SK-N-SH (cell line): ENCODE measurements around the gene WDR5B. TPM values are rescaled to one million over a fixed set of nuclear protein-coding genes. Genes with fewer than 3 reads are reported as not detected.
"Not testable (repeated sequence)": the region's sequence is repeated elsewhere in the genome, so short reads cannot be mapped to it uniquely, and the experiment has no call there.

Experiments
- CTCF ChIA-PET: fragments of 300-600, 350-600 bp; formaldehyde crosslinking; extraction: SDS; loops from one replicate; lab custom pipeline; 2021; lab: Yijun Ruan, JAX
- POLR2A ChIA-PET: fragments of 350-600 bp; sonication (Branson Sonifier 250); formaldehyde crosslinking; extraction: SDS; loops from one replicate; lab custom pipeline; 2020; ENCODE audit warnings: antibody characterized with exemption, inconsistent platforms; lab: Yijun Ruan, JAX
- DNase-seq: peaks from one replicate; pipeline ENCODE4 v3.0.0; 2012
- H2AFZ ChIP-seq: fragments of 200-600 bp; sonication (generic); 2 replicates; pipeline ENCODE4 v1.8.1; 2016; ENCODE audit warnings: antibody characterized with exemption, mild to moderate bottlenecking, low read depth
- H3F3A ChIP-seq: fragments of 200-600 bp; sonication (generic); replicated peaks from 2 replicates; pipeline ENCODE3; 2016; ENCODE audit warnings: antibody characterized with exemption, mild to moderate bottlenecking; ENCODE audit not compliant: insufficient read depth
- H3K27ac ChIP-seq, 2 experiments: fragments of 200-500 bp in 1 of 2; fragments of 200-600 bp in 1 of 2; sonication (Bioruptor generic) in 1 of 2; sonication (generic), shearing (Covaris generic) in 1 of 2; 2 replicates each; pipeline versions ENCODE4 v1.5.1 to v1.6.1; 2014 to 2016; ENCODE audit warnings: low read depth in 2 of 2, inconsistent platforms in 1 of 2, low read length in 1 of 2, mild to moderate bottlenecking in 1 of 2, mixed read lengths in 1 of 2
- H3K27me3 ChIP-seq: fragments of 200-600 bp; sonication (generic), shearing (Covaris generic); 2 replicates; pipeline ENCODE4 v1.6.1; 2016; ENCODE audit warnings: mixed run types; ENCODE audit not compliant: insufficient read depth
- H3K36me3 ChIP-seq, 2 experiments: fragments of 200-500 bp in 1 of 2; fragments of 200-600 bp in 1 of 2; sonication (Bioruptor generic) in 1 of 2; sonication (generic) in 1 of 2; replicated peaks in 1 of 2; 2 replicates each; pipeline versions ENCODE3 to v1.5.1; 2014 to 2016; ENCODE audit warnings: low read length in 1 of 2, mild to moderate bottlenecking in 1 of 2; ENCODE audit not compliant: insufficient read depth in 2 of 2, control insufficient read depth in 1 of 2
- H3K4me1 ChIP-seq, 2 experiments: fragments of 200-500 bp in 1 of 2; fragments of 200-600 bp in 1 of 2; sonication (Bioruptor generic) in 1 of 2; sonication (generic), shearing (Covaris generic) in 1 of 2; 2 replicates each; pipeline versions ENCODE4 v1.5.1 to v1.6.1; 2014 to 2016; ENCODE audit warnings: low read depth in 1 of 2, low read length in 1 of 2, mixed run types in 1 of 2; ENCODE audit not compliant: insufficient read depth in 2 of 2, control insufficient read depth in 1 of 2
- H3K4me2 ChIP-seq: fragments of 200-600 bp; sonication (generic), shearing (Covaris generic); 2 replicates; pipeline ENCODE4 v1.6.1; 2017; ENCODE audit warnings: mixed run types
- H3K4me3 ChIP-seq, 2 experiments: fragments of 200-500 bp in 1 of 2; fragments of 200-600 bp in 1 of 2; sonication (Bioruptor generic) in 1 of 2; sonication (generic), shearing (Covaris generic) in 1 of 2; 2 replicates each; pipeline versions ENCODE4 v1.5.1 to v1.8.1; 2014 to 2016; ENCODE audit warnings: low read depth in 2 of 2, inconsistent platforms in 1 of 2, low read length in 1 of 2, mild to moderate bottlenecking in 1 of 2, mixed read lengths in 1 of 2, moderate library complexity in 1 of 2
- H3K79me2 ChIP-seq: fragments of 200-600 bp; sonication (generic); 2 replicates; pipeline ENCODE4 v1.8.1; 2017; ENCODE audit warnings: mild to moderate bottlenecking; ENCODE audit not compliant: insufficient read depth
- H3K9ac ChIP-seq: fragments of 200-600 bp; sonication (generic); 2 replicates; pipeline ENCODE4 v1.6.1; 2017; ENCODE audit warnings: mixed run types
- H3K9me2 ChIP-seq: fragments of 200-600 bp; sonication (generic); 2 replicates; pipeline ENCODE4 v1.6.1; 2017; ENCODE audit warnings: mixed run types
- H3K9me3 ChIP-seq: fragments of 200-600 bp; sonication (generic); 2 replicates; pipeline ENCODE4 v1.6.1; 2017; ENCODE audit warnings: mixed run types, mild to moderate bottlenecking, moderate library complexity
- H4K20me1 ChIP-seq: fragments of 200-600 bp; sonication (generic); 2 replicates; pipeline ENCODE4 v1.6.1; 2017; ENCODE audit warnings: mild to moderate bottlenecking, mixed run types; ENCODE audit not compliant: insufficient read depth
- CHD2 ChIP-seq: fragments of 150-350 bp; IDR thresholded peaks from 2 replicates; pipeline ENCODE4 v1.6.1; 2018; ENCODE audit warnings: low read length; ENCODE audit not compliant: partially characterized antibody
- FOXJ3 ChIP-seq: sonication (generic); formaldehyde crosslinking; IDR thresholded peaks from 2 replicates; pipeline ENCODE4 v1.5.1; 2020; ENCODE audit warnings: mild to moderate bottlenecking, missing genetic modification reagents
- FOXM1 ChIP-seq: IDR thresholded peaks from 2 replicates; pipeline ENCODE4 v1.4.0; 2012; ENCODE audit warnings: low read depth, mild to moderate bottlenecking
- GABPA ChIP-seq: IDR thresholded peaks from 2 replicates; pipeline ENCODE4 v1.4.0; 2012; ENCODE audit warnings: low read depth, mild to moderate bottlenecking
- IRF3 ChIP-seq: fragments of 150-350 bp; IDR thresholded peaks from 2 replicates; pipeline ENCODE4 v1.6.1; 2016; ENCODE audit warnings: mild to moderate bottlenecking, low read depth, low read length
- JUND ChIP-seq: IDR thresholded peaks from 2 replicates; pipeline ENCODE4 v1.4.0; 2012
- MEF2A ChIP-seq: IDR thresholded peaks from 2 replicates; pipeline ENCODE4 v1.4.0; 2012; ENCODE audit warnings: low read depth, borderline replicate concordance
- NFIC ChIP-seq: IDR thresholded peaks from 2 replicates; pipeline ENCODE4 v1.4.0; 2012; ENCODE audit warnings: borderline replicate concordance
- RXRA ChIP-seq: IDR thresholded peaks from 2 replicates; pipeline ENCODE4 v1.4.0; 2012; ENCODE audit warnings: low read depth, mild to moderate bottlenecking, borderline replicate concordance
- TAF1 ChIP-seq: IDR thresholded peaks from 2 replicates; pipeline ENCODE4 v1.6.1; 2012; ENCODE audit warnings: low read depth, mild to moderate bottlenecking, low read length, moderate library complexity, borderline replicate concordance
- YY1 ChIP-seq: IDR thresholded peaks from 2 replicates; pipeline ENCODE4 v1.4.0; 2012; ENCODE audit warnings: low read depth, mild to moderate bottlenecking
- WGBS: methylation state at CpG from one replicate; pipeline ENCODE4 v1.1.6; 2017; ENCODE audit warnings: low lambda C conversion rate; 5-methylcytosine and 5-hydroxymethylcytosine counted together
- polyA plus RNA-seq, 3 experiments: library from polyadenylated mRNA; depleted of rRNA; stranded (reverse); fragments of >200 nt; gene quantifications; 2 replicates each; pipeline ENCODE4 v1.2.3, GENCODE V29; 2012
- TF ChIP-seq, protein P1 (sequence below): IDR thresholded peaks from 2 replicates; pipeline ENCODE4 v1.6.1; 2012; ENCODE audit warnings: mild to moderate bottlenecking, low read depth, low read length, moderate library complexity
- TF ChIP-seq, protein P2 (sequence below): IDR thresholded peaks from 2 replicates; pipeline ENCODE4 v1.4.0; 2012; ENCODE audit warnings: low read depth, borderline replicate concordance
- TF ChIP-seq, protein P3 (sequence below): IDR thresholded peaks from 2 replicates; pipeline ENCODE4 v1.4.0; 2012; ENCODE audit warnings: low read depth, borderline replicate concordance

WDR5B gene
- polyA plus RNA-seq, 1 of the 3 experiments (the other 2 are of a cell fraction) = 2.2 TPM

DNA sequence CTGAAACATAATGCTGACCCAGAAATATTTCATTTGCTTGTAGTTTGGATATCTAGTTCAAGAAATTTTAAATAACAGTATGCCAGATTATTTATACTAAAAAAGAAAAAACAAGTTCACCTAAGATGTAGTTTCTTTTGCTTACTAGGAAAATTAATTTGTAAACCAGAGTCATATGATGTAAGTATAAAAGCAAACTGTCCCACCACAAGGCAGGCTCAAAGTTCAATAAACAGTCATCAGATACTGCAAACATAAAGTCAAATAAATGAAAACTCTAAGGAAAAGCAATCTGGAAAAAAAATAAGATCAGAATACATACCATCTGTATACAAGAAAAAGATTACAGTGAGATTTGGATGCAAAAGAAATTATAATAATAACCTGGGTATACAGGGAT, 40.2 kb upstream of the WDR5B start (continued):
- TF ChIP-seq, protein P1, sequence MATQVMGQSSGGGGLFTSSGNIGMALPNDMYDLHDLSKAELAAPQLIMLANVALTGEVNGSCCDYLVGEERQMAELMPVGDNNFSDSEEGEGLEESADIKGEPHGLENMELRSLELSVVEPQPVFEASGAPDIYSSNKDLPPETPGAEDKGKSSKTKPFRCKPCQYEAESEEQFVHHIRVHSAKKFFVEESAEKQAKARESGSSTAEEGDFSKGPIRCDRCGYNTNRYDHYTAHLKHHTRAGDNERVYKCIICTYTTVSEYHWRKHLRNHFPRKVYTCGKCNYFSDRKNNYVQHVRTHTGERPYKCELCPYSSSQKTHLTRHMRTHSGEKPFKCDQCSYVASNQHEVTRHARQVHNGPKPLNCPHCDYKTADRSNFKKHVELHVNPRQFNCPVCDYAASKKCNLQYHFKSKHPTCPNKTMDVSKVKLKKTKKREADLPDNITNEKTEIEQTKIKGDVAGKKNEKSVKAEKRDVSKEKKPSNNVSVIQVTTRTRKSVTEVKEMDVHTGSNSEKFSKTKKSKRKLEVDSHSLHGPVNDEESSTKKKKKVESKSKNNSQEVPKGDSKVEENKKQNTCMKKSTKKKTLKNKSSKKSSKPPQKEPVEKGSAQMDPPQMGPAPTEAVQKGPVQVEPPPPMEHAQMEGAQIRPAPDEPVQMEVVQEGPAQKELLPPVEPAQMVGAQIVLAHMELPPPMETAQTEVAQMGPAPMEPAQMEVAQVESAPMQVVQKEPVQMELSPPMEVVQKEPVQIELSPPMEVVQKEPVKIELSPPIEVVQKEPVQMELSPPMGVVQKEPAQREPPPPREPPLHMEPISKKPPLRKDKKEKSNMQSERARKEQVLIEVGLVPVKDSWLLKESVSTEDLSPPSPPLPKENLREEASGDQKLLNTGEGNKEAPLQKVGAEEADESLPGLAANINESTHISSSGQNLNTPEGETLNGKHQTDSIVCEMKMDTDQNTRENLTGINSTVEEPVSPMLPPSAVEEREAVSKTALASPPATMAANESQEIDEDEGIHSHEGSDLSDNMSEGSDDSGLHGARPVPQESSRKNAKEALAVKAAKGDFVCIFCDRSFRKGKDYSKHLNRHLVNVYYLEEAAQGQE = no peak
- TF ChIP-seq YY1 = no peak
- TF ChIP-seq, protein P2, sequence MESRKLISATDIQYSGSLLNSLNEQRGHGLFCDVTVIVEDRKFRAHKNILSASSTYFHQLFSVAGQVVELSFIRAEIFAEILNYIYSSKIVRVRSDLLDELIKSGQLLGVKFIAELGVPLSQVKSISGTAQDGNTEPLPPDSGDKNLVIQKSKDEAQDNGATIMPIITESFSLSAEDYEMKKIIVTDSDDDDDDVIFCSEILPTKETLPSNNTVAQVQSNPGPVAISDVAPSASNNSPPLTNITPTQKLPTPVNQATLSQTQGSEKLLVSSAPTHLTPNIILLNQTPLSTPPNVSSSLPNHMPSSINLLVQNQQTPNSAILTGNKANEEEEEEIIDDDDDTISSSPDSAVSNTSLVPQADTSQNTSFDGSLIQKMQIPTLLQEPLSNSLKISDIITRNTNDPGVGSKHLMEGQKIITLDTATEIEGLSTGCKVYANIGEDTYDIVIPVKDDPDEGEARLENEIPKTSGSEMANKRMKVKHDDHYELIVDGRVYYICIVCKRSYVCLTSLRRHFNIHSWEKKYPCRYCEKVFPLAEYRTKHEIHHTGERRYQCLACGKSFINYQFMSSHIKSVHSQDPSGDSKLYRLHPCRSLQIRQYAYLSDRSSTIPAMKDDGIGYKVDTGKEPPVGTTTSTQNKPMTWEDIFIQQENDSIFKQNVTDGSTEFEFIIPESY = no peak
- TF ChIP-seq FOXM1 = no peak
- no peak for TF ChIP-seq JUND

- H4K20me1 ChIP-seq = no peaks in the 10 kb centered on the region
- H3K36me3 ChIP-seq = peaks cover 52 to 71% of the 10 kb centered on the region in 2 experiments
- H3K27me3 ChIP-seq = no peaks in the 10 kb centered on the region
- DNase-seq = no peak
- H2AFZ ChIP-seq = no peak overlapping the region
- H3K4me2 ChIP-seq = no peak overlapping the region
- ChIA-PET CTCF (no interaction called here), POLR2A (no interaction called here)
- H3K9me3 ChIP-seq = no peaks in the 10 kb centered on the region
- H3K9me2 ChIP-seq = no peaks in the 10 kb centered on the region
- H3F3A ChIP-seq = no peaks in the 10 kb centered on the region
- H3K79me2 ChIP-seq = peaks cover 52% of the 10 kb centered on the region
- no peaks in the 10 kb centered on the region for H3K4me1 ChIP-seq
- WGBS = 96% methylated on average over 3 of the region's 3 CpGs
- no peak overlapping the region for H3K27ac ChIP-seq
- H3K9ac ChIP-seq = no peak overlapping the region
- TF ChIP-seq FOXJ3 (CRISPR knock-in tag) = no peak
- TF ChIP-seq, protein P3, sequence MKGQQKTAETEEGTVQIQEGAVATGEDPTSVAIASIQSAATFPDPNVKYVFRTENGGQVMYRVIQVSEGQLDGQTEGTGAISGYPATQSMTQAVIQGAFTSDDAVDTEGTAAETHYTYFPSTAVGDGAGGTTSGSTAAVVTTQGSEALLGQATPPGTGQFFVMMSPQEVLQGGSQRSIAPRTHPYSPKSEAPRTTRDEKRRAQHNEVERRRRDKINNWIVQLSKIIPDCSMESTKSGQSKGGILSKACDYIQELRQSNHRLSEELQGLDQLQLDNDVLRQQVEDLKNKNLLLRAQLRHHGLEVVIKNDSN = no peak
- no peak for TF ChIP-seq MEF2A
- TF ChIP-seq TAF1 = no peak
- TF ChIP-seq, protein P2 = no peak
- TF ChIP-seq RXRA = no peak
- TF ChIP-seq IRF3 = no peak
- no peak for TF ChIP-seq NFIC
- no peak for TF ChIP-seq CHD2
- no peak for TF ChIP-seq GABPA
- TF ChIP-seq JUND = no peak
- no peak overlapping the region for H3K4me3 ChIP-seq
Measured at GRCh38 chr3:122451371-122451770, 35.5 kb upstream of the WDR5B start.

DNA sequence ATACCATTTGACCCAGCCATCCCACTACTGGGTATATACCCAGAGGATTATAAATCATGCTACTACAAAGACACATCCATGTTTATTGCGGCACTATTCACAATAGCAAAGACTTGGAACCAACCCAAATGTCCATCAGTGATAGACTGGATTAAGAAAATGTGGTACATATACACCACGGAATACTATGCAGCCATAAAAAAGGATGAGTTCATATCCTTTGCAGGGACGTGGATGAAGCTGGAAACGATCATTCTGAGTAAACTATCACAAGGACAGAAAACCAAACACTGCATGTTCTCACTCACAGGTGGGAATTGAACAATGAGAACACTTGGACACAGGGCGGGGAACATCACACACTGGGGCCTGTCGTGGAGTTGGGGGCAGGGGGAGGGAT, 32.4 kb upstream of the WDR5B start:
- H3F3A ChIP-seq, H4K20me1 ChIP-seq, H3K9me2 ChIP-seq, H3K27me3 ChIP-seq, POLR2A ChIA-PET, H3K9ac ChIP-seq, H3K4me1 ChIP-seq, H3K4me2 ChIP-seq, DNase-seq, H3K27ac ChIP-seq, H3K4me3 ChIP-seq, H2AFZ ChIP-seq, H3K9me3 ChIP-seq: not testable (repeated sequence)
- Histone ChIP-seq H3K79me2 (peaks cover 65% of the 10 kb centered on the region), H3K36me3 (peaks cover 37 to 69% of the 10 kb centered on the region in 2 experiments)
- CTCF ChIA-PET = interaction anchor here (0.7 kb wide), 1 partner anchor 182 kb away, joined by 3 read pairs; no protein-coding TSS in a partner anchor
- WGBS = 96% methylated on average over 6 of the region's 6 CpGs
